Measurements from ENCODE around the gene OXNAD1. TPM values are rescaled to one million over a fixed set of nuclear protein-coding genes. Genes with fewer than 3 reads are reported as not detected.
A peak's percentile ranks its signal among the peaks of the same experiment; 100 is the strongest.

The OXNAD1 gene
- total and polyA plus RNA-seq, 7 donors: 11.3 to 23.1 (median 14.4) TPM

- Histone ChIP-seq H3K4me3 (no peak overlapping the region), H3K4me1 (no peaks in the 10 kb centered on the region), H3K27me3 (no peaks in the 10 kb centered on the region), H3K36me3 (no peaks in the 10 kb centered on the region), H3K27ac (peak overlapping the region in 1 of 4 donors; percentile 83), H3K9me3 (no peaks in the 10 kb centered on the region)
- no peak for TF ChIP-seq POLR2A (IDR thresholded peaks at IDR 0.05)
- TF ChIP-seq, protein P1, sequence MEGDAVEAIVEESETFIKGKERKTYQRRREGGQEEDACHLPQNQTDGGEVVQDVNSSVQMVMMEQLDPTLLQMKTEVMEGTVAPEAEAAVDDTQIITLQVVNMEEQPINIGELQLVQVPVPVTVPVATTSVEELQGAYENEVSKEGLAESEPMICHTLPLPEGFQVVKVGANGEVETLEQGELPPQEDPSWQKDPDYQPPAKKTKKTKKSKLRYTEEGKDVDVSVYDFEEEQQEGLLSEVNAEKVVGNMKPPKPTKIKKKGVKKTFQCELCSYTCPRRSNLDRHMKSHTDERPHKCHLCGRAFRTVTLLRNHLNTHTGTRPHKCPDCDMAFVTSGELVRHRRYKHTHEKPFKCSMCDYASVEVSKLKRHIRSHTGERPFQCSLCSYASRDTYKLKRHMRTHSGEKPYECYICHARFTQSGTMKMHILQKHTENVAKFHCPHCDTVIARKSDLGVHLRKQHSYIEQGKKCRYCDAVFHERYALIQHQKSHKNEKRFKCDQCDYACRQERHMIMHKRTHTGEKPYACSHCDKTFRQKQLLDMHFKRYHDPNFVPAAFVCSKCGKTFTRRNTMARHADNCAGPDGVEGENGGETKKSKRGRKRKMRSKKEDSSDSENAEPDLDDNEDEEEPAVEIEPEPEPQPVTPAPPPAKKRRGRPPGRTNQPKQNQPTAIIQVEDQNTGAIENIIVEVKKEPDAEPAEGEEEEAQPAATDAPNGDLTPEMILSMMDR (IDR thresholded peaks at IDR 0.05): no peak
- no peak for TF ChIP-seq POLR2AphosphoS5 (IDR thresholded peaks at IDR 0.05)
- intact Hi-C loops (cut with DNase I): no loop called here
- no peak for DNase-seq
- 91 to 97% methylated on average over 1 of the region's 1 CpG for WGBS, 2 donors
Measured at GRCh38 chr3:16332904-16333426, 68.0 kb downstream of the OXNAD1 start.

DNA sequence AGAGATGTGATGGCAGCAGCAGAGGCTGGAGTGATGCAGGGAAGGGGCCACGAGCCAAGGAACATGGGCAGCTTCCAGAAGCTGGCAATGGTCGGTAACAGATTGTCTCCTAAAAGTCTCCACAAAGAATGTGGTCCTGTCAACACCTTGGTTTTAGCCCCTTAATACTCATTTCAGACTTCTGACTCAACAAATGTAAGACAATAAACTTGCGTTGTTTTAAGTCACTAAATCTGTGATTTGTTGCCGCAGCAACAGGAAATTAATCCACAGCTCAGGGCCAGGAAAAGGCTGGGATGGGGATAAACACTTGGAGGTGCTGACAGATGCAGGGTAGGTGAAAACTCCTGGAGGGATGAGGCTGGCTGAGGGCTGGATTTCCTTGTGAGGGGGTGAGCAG lies 69.9 kb downstream of the OXNAD1 start:
- H3K4me1 ChIP-seq: no peaks in the 10 kb centered on the region
- DNase-seq: no peak
- H3K9me3 ChIP-seq: no peaks in the 10 kb centered on the region
- WGBS, 2 donors: 75 to 84% methylated on average over 4 of the region's 4 CpGs
- no peaks in the 10 kb centered on the region for H3K27me3 ChIP-seq
- no peak overlapping the region for H3K4me3 ChIP-seq
- intact Hi-C loops (cut with DNase I): no loop called here
- TF ChIP-seq, protein P1 (IDR thresholded peaks at IDR 0.05): no peak
- TF ChIP-seq POLR2A (IDR thresholded peaks at IDR 0.05): no peak
- TF ChIP-seq EP300 (IDR thresholded peaks at IDR 0.05): no peak
- no peak for TF ChIP-seq POLR2AphosphoS5 (IDR thresholded peaks at IDR 0.05)
- H3K27ac ChIP-seq: peak overlapping the region in 1 of 4 donors; percentile 83
- H3K36me3 ChIP-seq: no peaks in the 10 kb centered on the region

- no peaks in the 10 kb centered on the region for H3K36me3 ChIP-seq
- H3K4me1 ChIP-seq: no peaks in the 10 kb centered on the region
- no peak overlapping the region for H3K4me3 ChIP-seq
- intact Hi-C loops (cut with DNase I): no loop called here
- WGBS, 2 donors: 82 to 84% methylated on average over 5 of the region's 5 CpGs
- no peaks in the 10 kb centered on the region for H3K27me3 ChIP-seq
- H3K27ac ChIP-seq: peak overlapping the region in 1 of 4 donors; percentile 83
- H3K9me3 ChIP-seq: no peaks in the 10 kb centered on the region
- DNase-seq: no peak
- no peak for TF ChIP-seq EP300 (IDR thresholded peaks at IDR 0.05)
- TF ChIP-seq, protein P1 (IDR thresholded peaks at IDR 0.05): no peak
- TF ChIP-seq POLR2A (IDR thresholded peaks at IDR 0.05): no peak
- no peak for TF ChIP-seq POLR2AphosphoS5 (IDR thresholded peaks at IDR 0.05)
Measured at GRCh38 chr3:16335333-16335732, 70.3 kb downstream of the OXNAD1 start.

- H3K27ac ChIP-seq: peak overlapping the region in 1 of 4 donors; percentile 83
- TF ChIP-seq POLR2A (IDR thresholded peaks at IDR 0.05): no peak
- no peak for TF ChIP-seq POLR2AphosphoS5 (IDR thresholded peaks at IDR 0.05)
- no peak for TF ChIP-seq EP300 (IDR thresholded peaks at IDR 0.05)
- TF ChIP-seq, protein P1 (IDR thresholded peaks at IDR 0.05): no peak
- no peaks in the 10 kb centered on the region for H3K27me3 ChIP-seq
- DNase-seq: no peak
- WGBS, 2 donors: 90 to 94% methylated on average over 14 of the region's 14 CpGs
- H3K9me3 ChIP-seq: no peaks in the 10 kb centered on the region
- intact Hi-C loops (cut with DNase I): no loop called here
- no peaks in the 10 kb centered on the region for H3K36me3 ChIP-seq
- H3K4me1 ChIP-seq: no peaks in the 10 kb centered on the region
- no peak overlapping the region for H3K4me3 ChIP-seq
Measured at GRCh38 chr3:16335772-16336645, 71.0 kb downstream of the OXNAD1 start.
